D721Med (cell line): ENCODE results near the gene HSDL2.
A peak's percentile ranks its signal among the peaks of the same experiment; 100 is the strongest.

ENCODE experiments used
- DNase-seq: peaks from one replicate; pipeline ENCODE4 v3.0.0; 2011; ENCODE audit warnings: low spot score; ENCODE audit not compliant: insufficient read length
- FAIRE-seq: peaks from 2 replicates; lab custom pipeline; 2011; peaks lifted over from hg19 to GRCh38; lab: Jason Lieb, UNC
- TF ChIP-seq, protein P1 (sequence below): IDR thresholded peaks from 2 replicates; pipeline ENCODE4 v1.5.1; 2012; ENCODE audit warnings: mild to moderate bottlenecking, control low read depth; ENCODE audit not compliant: insufficient read depth; ENCODE audit errors: missing control alignments

HSDL2 gene

DNA sequence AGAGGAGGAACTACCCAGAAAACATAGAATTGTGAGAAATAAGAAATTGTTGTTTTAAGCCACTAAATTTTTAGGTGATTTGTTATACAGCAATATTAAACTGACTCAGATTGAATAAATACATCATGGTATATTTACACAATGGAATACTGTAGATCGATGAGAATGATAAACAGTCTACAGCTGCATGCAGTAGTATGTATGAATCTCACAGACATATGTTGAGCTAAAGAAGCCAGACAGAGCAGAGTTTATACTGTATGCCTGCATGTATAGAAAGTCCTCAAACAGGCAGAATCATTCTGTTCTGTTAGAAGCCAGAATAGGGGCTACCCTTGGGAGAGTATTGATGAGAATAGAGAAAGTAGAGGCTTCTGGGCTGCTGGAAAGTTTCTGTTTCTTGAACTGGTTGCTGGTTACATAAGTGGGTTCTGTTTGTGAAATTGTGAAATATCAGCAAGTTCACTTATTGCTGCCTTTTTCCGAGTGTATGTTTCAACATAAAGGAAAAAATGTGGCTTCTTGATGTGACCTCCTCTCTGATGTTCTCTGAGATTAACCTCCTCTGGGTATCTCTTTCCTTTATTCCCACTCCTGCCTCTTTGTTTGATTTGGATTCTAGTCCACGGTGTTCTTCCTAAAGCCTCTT lies 116.3 kb downstream of the HSDL2 start:
- TF ChIP-seq, protein P1, sequence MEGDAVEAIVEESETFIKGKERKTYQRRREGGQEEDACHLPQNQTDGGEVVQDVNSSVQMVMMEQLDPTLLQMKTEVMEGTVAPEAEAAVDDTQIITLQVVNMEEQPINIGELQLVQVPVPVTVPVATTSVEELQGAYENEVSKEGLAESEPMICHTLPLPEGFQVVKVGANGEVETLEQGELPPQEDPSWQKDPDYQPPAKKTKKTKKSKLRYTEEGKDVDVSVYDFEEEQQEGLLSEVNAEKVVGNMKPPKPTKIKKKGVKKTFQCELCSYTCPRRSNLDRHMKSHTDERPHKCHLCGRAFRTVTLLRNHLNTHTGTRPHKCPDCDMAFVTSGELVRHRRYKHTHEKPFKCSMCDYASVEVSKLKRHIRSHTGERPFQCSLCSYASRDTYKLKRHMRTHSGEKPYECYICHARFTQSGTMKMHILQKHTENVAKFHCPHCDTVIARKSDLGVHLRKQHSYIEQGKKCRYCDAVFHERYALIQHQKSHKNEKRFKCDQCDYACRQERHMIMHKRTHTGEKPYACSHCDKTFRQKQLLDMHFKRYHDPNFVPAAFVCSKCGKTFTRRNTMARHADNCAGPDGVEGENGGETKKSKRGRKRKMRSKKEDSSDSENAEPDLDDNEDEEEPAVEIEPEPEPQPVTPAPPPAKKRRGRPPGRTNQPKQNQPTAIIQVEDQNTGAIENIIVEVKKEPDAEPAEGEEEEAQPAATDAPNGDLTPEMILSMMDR: no peak
- DNase-seq (no peak), FAIRE-seq (no peak)

- FAIRE-seq: no peak
- TF ChIP-seq, protein P1: no peak
- no peak for DNase-seq
Measured at GRCh38 chr9:112500842-112501241, 120.9 kb downstream of the HSDL2 start.

DNA sequence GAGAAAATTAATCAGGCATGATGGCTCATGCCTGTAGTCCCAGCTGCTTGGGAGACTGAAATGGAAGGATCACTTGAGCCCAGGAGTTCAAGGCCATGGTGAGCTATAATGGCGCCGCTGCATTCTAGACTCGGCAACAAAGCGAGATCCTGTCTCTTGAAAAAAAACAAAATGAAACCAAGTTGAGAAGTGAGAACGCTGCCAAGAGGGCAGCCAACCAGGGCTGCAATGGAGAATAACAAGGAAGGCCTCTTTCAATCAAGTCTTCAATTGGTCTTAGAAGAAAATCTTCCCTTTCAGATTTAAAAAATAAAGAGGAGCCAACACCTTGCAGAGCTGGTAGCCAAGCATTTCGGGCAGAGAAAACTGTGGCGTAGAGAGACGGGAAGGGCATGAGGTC lies 121.4 kb downstream of the HSDL2 start:
- DNase-seq (no peak), FAIRE-seq (no peak)
- TF ChIP-seq, protein P1: no peak

DNA sequence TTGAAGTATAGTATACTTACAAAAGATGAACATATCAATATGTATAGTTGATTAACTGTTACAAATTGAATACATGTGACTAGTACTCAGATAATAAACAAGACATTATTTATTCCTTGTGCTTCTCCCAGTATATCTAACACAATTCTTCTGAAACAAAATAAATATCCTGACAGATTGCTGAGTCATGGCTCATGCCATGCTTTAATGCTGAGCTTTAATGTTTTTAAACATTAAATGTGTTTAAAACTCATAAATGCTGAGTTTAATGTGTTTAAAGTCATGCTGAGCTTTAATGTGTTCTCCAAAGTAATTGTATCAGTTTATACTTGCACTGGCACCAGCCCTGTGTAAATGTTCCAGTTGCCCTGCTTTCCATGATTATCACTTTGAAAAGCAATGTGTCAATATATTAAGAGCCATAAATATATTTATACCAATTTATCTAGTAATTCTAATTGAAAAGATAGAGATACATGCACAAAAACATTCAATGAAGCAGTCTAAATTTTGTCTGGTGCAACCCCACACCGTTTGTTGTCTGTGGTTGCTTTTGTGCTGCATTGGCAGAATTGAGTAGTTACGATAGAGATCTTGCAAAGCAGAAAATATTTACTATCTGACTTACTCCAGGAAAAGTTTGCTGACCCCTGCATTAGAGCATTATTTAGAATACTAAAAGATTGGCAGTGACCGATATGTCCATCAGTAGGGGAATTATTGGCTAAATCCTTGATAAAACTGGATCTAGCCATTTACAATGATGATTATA lies 122.5 kb downstream of the HSDL2 start:
- FAIRE-seq (no peak), DNase-seq (no peak)
- TF ChIP-seq, protein P1: no peak

- no peak for DNase-seq
- no peak for FAIRE-seq
- TF ChIP-seq, protein P1: no peak
Measured at GRCh38 chr9:112503170-112503569, 123.3 kb downstream of the HSDL2 start.

DNA sequence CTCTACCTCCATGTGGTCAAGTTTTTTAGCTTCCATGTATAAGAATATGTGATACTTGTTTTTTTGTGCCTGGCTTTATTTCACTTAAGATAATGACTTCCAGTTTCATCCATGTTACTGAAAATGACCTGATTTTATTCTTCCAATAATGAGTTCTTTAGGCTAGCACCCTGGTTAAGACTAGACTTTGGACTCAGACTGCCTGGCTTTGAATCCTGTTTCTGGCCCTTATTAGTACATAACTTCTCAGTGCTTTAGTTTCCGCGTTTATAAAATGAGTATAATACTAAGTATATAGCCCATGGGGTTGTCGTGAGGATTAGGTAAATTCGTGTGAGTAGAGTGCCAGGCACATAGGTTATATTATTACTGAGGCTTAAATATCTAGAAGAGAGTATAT lies 125.2 kb downstream of the HSDL2 start:
- FAIRE-seq: peak; percentile 44
- TF ChIP-seq, protein P1: no peak

DNA sequence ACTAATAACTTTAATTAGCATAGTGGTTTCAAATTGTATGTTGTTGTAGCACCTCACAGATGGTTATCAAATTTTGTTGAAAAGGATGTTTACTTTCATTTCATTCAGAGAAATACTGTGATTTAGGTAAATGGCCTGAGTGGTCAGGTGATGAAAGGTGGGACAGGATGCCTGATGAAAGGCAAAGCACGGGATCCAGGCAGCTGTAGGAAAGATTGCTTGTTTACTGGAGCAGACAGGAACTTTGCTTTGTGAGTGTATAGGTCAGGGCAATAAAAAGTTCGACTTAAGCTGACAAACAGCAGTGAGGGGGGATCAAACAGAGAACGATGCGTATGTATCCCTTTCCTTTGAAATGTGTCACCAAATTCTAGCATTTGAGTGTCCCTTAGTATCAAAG lies 125.7 kb downstream of the HSDL2 start:
- FAIRE-seq (no peak), DNase-seq (no peak)
- TF ChIP-seq, protein P1: no peak

More for the DNA sequence above, 125.2 kb downstream of the HSDL2 start:
- DNase-seq: no peak
